HUES64 (cell line): ENCODE results near the gene ZNF24.

Experiments
- H3K27ac ChIP-seq: 2 replicates; pipeline ENCODE4 v1.7.0; 2013; ENCODE audit warnings: low read depth, low read length, inconsistent platforms
- H3K27me3 ChIP-seq: 2 replicates; pipeline ENCODE4 v1.6.1; 2013; ENCODE audit warnings: mild to moderate bottlenecking, low read length; ENCODE audit not compliant: insufficient read depth
- H3K36me3 ChIP-seq: 2 replicates; pipeline ENCODE4 v1.6.1; 2013; ENCODE audit warnings: mild to moderate bottlenecking, low read length; ENCODE audit not compliant: insufficient read depth
- H3K4me1 ChIP-seq: 2 replicates; pipeline ENCODE4 v1.6.1; 2013; ENCODE audit warnings: mild to moderate bottlenecking, low read length, moderate library complexity; ENCODE audit not compliant: insufficient read depth
- H3K4me3 ChIP-seq: 2 replicates; pipeline ENCODE4 v1.5.1; 2013; ENCODE audit warnings: mild to moderate bottlenecking, low read length, moderate library complexity
- H3K9ac ChIP-seq: 2 replicates; pipeline ENCODE4 v1.6.1; 2013; ENCODE audit warnings: mild to moderate bottlenecking, low read depth, low read length
- H3K9me3 ChIP-seq: 2 replicates; pipeline ENCODE4 v1.6.1; 2013; ENCODE audit warnings: low read depth, low read length; ENCODE audit not compliant: insufficient read depth
- WGBS: fragments of 150-250, 120-280 bp; methylation state at CpG from one replicate; pipeline ENCODE4 v1.1.7; 2013; ENCODE audit warnings: missing lambda C conversion rate; 5-methylcytosine and 5-hydroxymethylcytosine counted together

The ZNF24 gene

GRCh38 chr18:35290094-35290735 is 54.0 kb downstream of the ZNF24 start, which contains the start of gene ZSCAN30:
Gene ZSCAN30, minus strand, starts transcription at chr18:35290229. Its CDS starts 25,877 bp downstream, at chr18:35264352.
- Histone ChIP-seq H3K4me3 (peak within 1 kb of the TSS; percentile 90), H3K9me3 (peaks cover 28% of the 10 kb centered on the region), H3K27me3 (no peaks in the 10 kb centered on the region), H3K36me3 (peaks cover 19% of the 10 kb centered on the region), H3K27ac (peak within 1 kb of the TSS; percentile 84), H3K4me1 (no peaks in the 10 kb centered on the region), H3K9ac (peak within 1 kb of the TSS; percentile 90)
- WGBS = under 1% methylated on average over 41 of the region's 41 CpGs

GRCh38 chr18:35289727-35290093 is 54.5 kb downstream of the ZNF24 start:
- WGBS = 5% methylated on average over 7 of the region's 8 CpGs
- Histone ChIP-seq H3K27ac (peak overlapping the region; percentile 84), H3K9me3 (peaks cover 33% of the 10 kb centered on the region), H3K27me3 (no peaks in the 10 kb centered on the region), H3K4me3 (peak overlapping the region; percentile 90), H3K36me3 (peaks cover 18% of the 10 kb centered on the region), H3K4me1 (no peaks in the 10 kb centered on the region), H3K9ac (peak overlapping the region; percentile 90)

GRCh38 chr18:35289293-35289692 is 54.9 kb downstream of the ZNF24 start:
- WGBS = 63% methylated on average over 6 of the region's 6 CpGs
- H3K27me3 ChIP-seq = no peaks in the 10 kb centered on the region
- H3K4me3 ChIP-seq = peak overlapping the region; percentile 90
- H3K27ac ChIP-seq = peak overlapping the region; percentile 84
- no peaks in the 10 kb centered on the region for H3K4me1 ChIP-seq
- H3K9ac ChIP-seq = peak overlapping the region; percentile 90
- H3K9me3 ChIP-seq = peaks cover 37% of the 10 kb centered on the region
- H3K36me3 ChIP-seq = peaks cover 22% of the 10 kb centered on the region

- H3K36me3 ChIP-seq = peaks cover 20% of the 10 kb centered on the region
- H3K4me3 ChIP-seq = no peak overlapping the region
- H3K9ac ChIP-seq = no peak overlapping the region
- peaks cover 64% of the 10 kb centered on the region for H3K9me3 ChIP-seq
- H3K4me1 ChIP-seq = no peaks in the 10 kb centered on the region
- 89% methylated on average over 3 of the region's 3 CpGs for WGBS
- H3K27me3 ChIP-seq = no peaks in the 10 kb centered on the region
- no peak overlapping the region for H3K27ac ChIP-seq
Observed at GRCh38 chr18:35284841-35285240, 59.4 kb downstream of the ZNF24 start.

- no peaks in the 10 kb centered on the region for H3K4me1 ChIP-seq
- WGBS = 94% methylated on average over 7 of the region's 7 CpGs
- no peaks in the 10 kb centered on the region for H3K27me3 ChIP-seq
- no peak overlapping the region for H3K27ac ChIP-seq
- H3K4me3 ChIP-seq = no peak overlapping the region
- H3K9ac ChIP-seq = no peak overlapping the region
- H3K36me3 ChIP-seq = peaks cover 20% of the 10 kb centered on the region
- H3K9me3 ChIP-seq = peaks cover 70% of the 10 kb centered on the region
Observed at GRCh38 chr18:35283923-35284794, 60.1 kb downstream of the ZNF24 start.

- Histone ChIP-seq H3K27ac (no peak overlapping the region), H3K9ac (no peak overlapping the region), H3K9me3 (peaks cover 72% of the 10 kb centered on the region), H3K4me1 (no peaks in the 10 kb centered on the region), H3K36me3 (peaks cover 20% of the 10 kb centered on the region), H3K4me3 (no peak overlapping the region), H3K27me3 (no peaks in the 10 kb centered on the region)
- 95% methylated on average over 1 of the region's 1 CpG for WGBS
Observed at GRCh38 chr18:35282353-35282752, 61.9 kb downstream of the ZNF24 start.
